Measurements from ENCODE around the gene SMARCD3.

The SMARCD3 gene

GRCh38 chr7:151248346-151249033 lies at the start of gene SMARCD3:
Gene SMARCD3, minus strand, starts transcription at chr7:151248694. Its CDS starts 132 bp downstream, at chr7:151248562.
- no peak for TF ChIP-seq ZFX (IDR thresholded peaks at IDR 0.05; ENCODE audit: borderline replicate concordance)
- H3K27ac ChIP-seq = peak within 1 kb of the TSS; percentile 86

GRCh38 chr7:151296202-151296992 lies 47.9 kb upstream of the SMARCD3 start:
- no peak for TF ChIP-seq CTCF (IDR thresholded peaks at IDR 0.05)
- TF ChIP-seq ZFX (IDR thresholded peaks at IDR 0.05; ENCODE audit: borderline replicate concordance) = no peak
- H3K27ac ChIP-seq = no peak overlapping the region

GRCh38 chr7:151292850-151293249 lies 44.4 kb upstream of the SMARCD3 start:
- no peak for TF ChIP-seq ZFX (IDR thresholded peaks at IDR 0.05; ENCODE audit: borderline replicate concordance)
- no peak for TF ChIP-seq CTCF (IDR thresholded peaks at IDR 0.05)
- H3K27ac ChIP-seq = no peak overlapping the region

- H3K27ac ChIP-seq = no peak overlapping the region
- TF ChIP-seq ZFX (IDR thresholded peaks at IDR 0.05; ENCODE audit: borderline replicate concordance) (no peak), CTCF (IDR thresholded peaks at IDR 0.05) (no peak)
Measured at GRCh38 chr7:151291206-151291605, 42.7 kb upstream of the SMARCD3 start.

- H3K27ac ChIP-seq = no peak overlapping the region
- TF ChIP-seq ZFX (IDR thresholded peaks at IDR 0.05; ENCODE audit: borderline replicate concordance) = no peak
- TF ChIP-seq CTCF (IDR thresholded peaks at IDR 0.05) = no peak
Measured at GRCh38 chr7:151290355-151290760, 41.9 kb upstream of the SMARCD3 start.

GRCh38 chr7:151289891-151290290 lies 41.4 kb upstream of the SMARCD3 start:
- H3K27ac ChIP-seq = no peak overlapping the region
- no peak for TF ChIP-seq CTCF (IDR thresholded peaks at IDR 0.05)
- TF ChIP-seq ZFX (IDR thresholded peaks at IDR 0.05; ENCODE audit: borderline replicate concordance) = no peak

GRCh38 chr7:151286148-151286547 lies 37.7 kb upstream of the SMARCD3 start:
- H3K27ac ChIP-seq = no peak overlapping the region
- TF ChIP-seq CTCF (IDR thresholded peaks at IDR 0.05) = no peak
- no peak for TF ChIP-seq ZFX (IDR thresholded peaks at IDR 0.05; ENCODE audit: borderline replicate concordance)

Measured in 22Rv1 (cell line).